Body of pancreas (tissue), 4 donors: ENCODE data around the gene TALDO1. TPM values are rescaled to one million over a fixed set of nuclear protein-coding genes. Genes with fewer than 3 reads are reported as not detected.
A peak's percentile ranks its signal among the peaks of the same experiment; 100 is the strongest.

Source experiments
- ATAC-seq: fragments of 150-250 bp; one replicate; pipeline ENCODE4 v1.9.1; 2016
- DNase-seq, 4 donors: peaks; one replicate each; pipeline ENCODE4 v3.0.0-alpha.2; 2019
- H3K27ac ChIP-seq, 4 donors: fragments of 200-600 bp; sonication (generic); 1 replicate in 3 of 4; 2 replicates in 1 of 4; pipeline versions ENCODE4 v1.5.1 to v1.6.1; 2016 to 2019; ENCODE audit warnings: mild to moderate bottlenecking in 1 of 4, mixed read lengths in 1 of 4, moderate library complexity in 1 of 4
- H3K27me3 ChIP-seq, 2 donors: fragments of 200-600 bp; sonication (generic); one replicate each; pipeline ENCODE4 v1.6.0; 2016; ENCODE audit warnings: mild to moderate bottlenecking in 1 of 2
- H3K36me3 ChIP-seq, 2 donors: fragments of 200-600 bp; sonication (generic); replicated peaks in 1 of 2; 2 replicates each; pipeline ENCODE4 v1.5.1; 2016; ENCODE audit warnings: low read depth in 2 of 2; ENCODE audit not compliant: insufficient read depth in 1 of 2
- H3K4me1 ChIP-seq: fragments of 200-600 bp; sonication (generic); one replicate; pipeline ENCODE4 v1.6.0; 2016
- H3K4me3 ChIP-seq, 2 donors: fragments of 200-600 bp; sonication (generic); 1 replicate in 1 of 2; 2 replicates in 1 of 2; pipeline ENCODE4 v1.5.1; 2016 to 2019
- H3K9me3 ChIP-seq, 3 donors: fragments of 200-600 bp; sonication (generic); 1 replicate in 2 of 3; 2 replicates in 1 of 3; pipeline ENCODE4 v1.5.1; 2016
- CTCF ChIP-seq, 7 experiments: fragments of 450-650 bp in 4 of 7; fragments of 200-600 bp in 3 of 7; sonication (generic) in 3 of 7; IDR thresholded peaks; one replicate each; pipeline ENCODE4 v1.5.1; 2016 to 2019; ENCODE audit warnings: antibody characterized with exemption in 7 of 7
- POLR2A ChIP-seq, 3 donors: fragments of 450-650 bp; IDR thresholded peaks; one replicate each; pipeline ENCODE4 v1.6.1; 2016; ENCODE audit warnings: antibody characterized with exemption in 3 of 3, mild to moderate bottlenecking in 2 of 3
- WGBS, 2 donors: methylation state at CpG; one replicate each; pipeline ENCODE4 v1.1.5; 2017; 5-methylcytosine and 5-hydroxymethylcytosine counted together
- intact Hi-C: fragments of 100-400 bp; cut with DNase I; formaldehyde crosslinking; loops from one replicate; pipeline ENCODE4 v1.15.1; 2023
- total RNA-seq, 2 donors: library from RNA; depleted of rRNA; stranded (reverse); fragments of >200 nt; gene quantifications; one replicate each; pipeline ENCODE4 v1.1.0, GENCODE V29; 2016

The TALDO1 gene
- total RNA-seq, 2 donors from 2014 or later = 78.9 to 119 TPM

- DNase-seq (no peak), ATAC-seq (no peak)
- H3K4me1 ChIP-seq = peaks cover 46% of the 10 kb centered on the region
- peaks cover 0 to 12% of the 10 kb centered on the region in 2 donors for H3K36me3 ChIP-seq
- 34 to 55% methylated on average over 21 to 35 of the region's 36 CpGs for WGBS, 2 donors
- H3K27me3 ChIP-seq = no peaks in the 10 kb centered on the region
- intact Hi-C loops = no loop called here
- TF ChIP-seq POLR2A (IDR thresholded peaks at IDR 0.05) = no peak
- no peak for TF ChIP-seq CTCF (IDR thresholded peaks at IDR 0.05)
- peak overlapping the region; percentile 51 to 78 for H3K4me3 ChIP-seq
- peak overlapping the region; percentile 93 to 100 (median 98) for H3K27ac ChIP-seq
- H3K9me3 ChIP-seq = no peaks in the 10 kb centered on the region
These were observed 61.4 kb downstream of the TALDO1 start for GRCh38 chr11:808427-809286.

GRCh38 chr11:809287-810039, 62.2 kb downstream of the TALDO1 start, which contains the start of gene RPLP2:
RPLP2 (plus strand) TSS chr11:809967; CDS start chr11:810235, 268 bp downstream.
- Histone ChIP-seq H3K9me3 (no peaks in the 10 kb centered on the region), H3K36me3 (peaks cover 0 to 12% of the 10 kb centered on the region in 2 donors), H3K4me1 (peaks cover 38% of the 10 kb centered on the region), H3K27ac (peak within 1 kb of the TSS; percentile 93 to 100 (median 98)), H3K27me3 (no peaks in the 10 kb centered on the region), H3K4me3 (peak within 1 kb of the TSS; percentile 51 to 78)
- 0% methylated on average over 79 of the region's 81 CpGs; no CpG with 5 or more reads in 1 of the 2 donors for WGBS, 2 donors
- DNase-seq = peak; percentile 98 to 99 (median 98)
- ATAC-seq = peak; percentile 91
- TF ChIP-seq POLR2A (IDR thresholded peaks at IDR 0.05) (peak; percentile 82 to 90 (median 90)), CTCF (IDR thresholded peaks at IDR 0.05) (peak in 2 of 7 experiments; percentile 2 to 19)
- intact Hi-C loops = no loop called here

GRCh38 chr11:810040-810567, 62.8 kb downstream of the TALDO1 start:
- peak in 1 of 7 experiments; percentile 1 for TF ChIP-seq CTCF (IDR thresholded peaks at IDR 0.05)
- no peak for TF ChIP-seq POLR2A (IDR thresholded peaks at IDR 0.05)
- Histone ChIP-seq H3K36me3 (peaks cover 0 to 12% of the 10 kb centered on the region in 2 donors), H3K27ac (peak overlapping the region; percentile 93 to 100 (median 98)), H3K4me3 (peak overlapping the region; percentile 51 to 78), H3K4me1 (peaks cover 32% of the 10 kb centered on the region), H3K27me3 (no peaks in the 10 kb centered on the region), H3K9me3 (no peaks in the 10 kb centered on the region)
- WGBS, 2 donors = 0% methylated on average over 51 of the region's 55 CpGs; no CpG with 5 or more reads in 1 of the 2 donors
- ATAC-seq (no peak), DNase-seq (no peak)
- intact Hi-C loops = no loop called here

- no peak for DNase-seq
- TF ChIP-seq POLR2A (IDR thresholded peaks at IDR 0.05) (no peak), CTCF (IDR thresholded peaks at IDR 0.05) (no peak)
- ATAC-seq = no peak
- H3K36me3 ChIP-seq = peaks cover 0 to 12% of the 10 kb centered on the region in 2 donors
- intact Hi-C loops = no loop called here
- WGBS, 2 donors = 55 to 56% methylated on average over 4 to 14 of the region's 14 CpGs
- H3K27ac ChIP-seq = peak overlapping the region in 1 of 4 donors; percentile 21
- H3K9me3 ChIP-seq = no peaks in the 10 kb centered on the region
- H3K4me1 ChIP-seq = peaks cover 26% of the 10 kb centered on the region
- no peaks in the 10 kb centered on the region for H3K27me3 ChIP-seq
- H3K4me3 ChIP-seq = no peak overlapping the region
These were observed 64.4 kb downstream of the TALDO1 start for GRCh38 chr11:811446-812245.
